Duodenal mucosa (tissue), 2 donors: ENCODE results near the gene ZYG11A.
"Not testable (repeated sequence)": the region's sequence is repeated elsewhere in the genome, so short reads cannot be mapped to it uniquely, and the experiment has no call there.

Source experiments
- H3K27ac ChIP-seq: one replicate; pipeline ENCODE4 v1.7.0; 2013; ENCODE audit warnings: low read depth, low read length
- H3K27me3 ChIP-seq, 2 donors: one replicate each; pipeline ENCODE4 v1.7.0; 2013; ENCODE audit warnings: low read length in 2 of 2, control low read depth in 1 of 2; ENCODE audit not compliant: insufficient read depth in 2 of 2, control insufficient read depth in 1 of 2
- H3K36me3 ChIP-seq, 2 donors: one replicate each; pipeline ENCODE4 v1.7.0; 2013; ENCODE audit warnings: low read length in 2 of 2, control low read depth in 1 of 2; ENCODE audit not compliant: insufficient read depth in 2 of 2, control insufficient read depth in 1 of 2
- H3K4me1 ChIP-seq, 2 donors: one replicate each; pipeline ENCODE4 v1.7.0; 2013; ENCODE audit warnings: low read length in 2 of 2, control low read depth in 1 of 2; ENCODE audit not compliant: insufficient read depth in 2 of 2, control insufficient read depth in 1 of 2
- H3K4me3 ChIP-seq, 2 donors: one replicate each; pipeline ENCODE4 v1.7.0; 2013; ENCODE audit warnings: low read length in 2 of 2, low read depth in 1 of 2
- H3K9ac ChIP-seq, 2 donors: one replicate each; pipeline ENCODE4 v1.7.0; 2013; ENCODE audit warnings: low read length in 2 of 2, low read depth in 1 of 2
- H3K9me3 ChIP-seq, 2 donors: one replicate each; pipeline ENCODE4 v1.7.0; 2013; ENCODE audit warnings: low read length in 2 of 2, control low read depth in 1 of 2; ENCODE audit not compliant: control insufficient read depth in 1 of 2

ZYG11A gene

GRCh38 chr1:52836035-52836434, 6.5 kb upstream of the ZYG11A start:
- H3K9ac ChIP-seq = no peak overlapping the region
- no peaks in the 10 kb centered on the region for H3K27me3 ChIP-seq
- H3K4me1 ChIP-seq = no peaks in the 10 kb centered on the region
- no peak overlapping the region for H3K4me3 ChIP-seq
- no peak overlapping the region for H3K27ac ChIP-seq
- no peaks in the 10 kb centered on the region for H3K9me3 ChIP-seq
- no peaks in the 10 kb centered on the region for H3K36me3 ChIP-seq

- not testable (repeated sequence) for H3K4me3 ChIP-seq, H3K27ac ChIP-seq, H3K36me3 ChIP-seq, H3K4me1 ChIP-seq, H3K27me3 ChIP-seq, H3K9ac ChIP-seq, H3K9me3 ChIP-seq
These were observed 3.4 kb upstream of the ZYG11A start for GRCh38 chr1:52839175-52839574.

GRCh38 chr1:52845119-52845518, 2.6 kb downstream of the ZYG11A start:
- H3K4me3 ChIP-seq, H3K27me3 ChIP-seq, H3K9me3 ChIP-seq, H3K36me3 ChIP-seq, H3K4me1 ChIP-seq, H3K9ac ChIP-seq, H3K27ac ChIP-seq: not testable (repeated sequence)

GRCh38 chr1:52848423-52848822, 5.9 kb downstream of the ZYG11A start:
- H3K27me3 ChIP-seq = peaks cover under 1 to 4% of the 10 kb centered on the region in 2 donors
- no peak overlapping the region for H3K27ac ChIP-seq
- H3K9me3 ChIP-seq = no peaks in the 10 kb centered on the region
- H3K36me3 ChIP-seq = no peaks in the 10 kb centered on the region
- no peak overlapping the region for H3K4me3 ChIP-seq
- peaks cover 0 to under 1% of the 10 kb centered on the region in 2 donors for H3K4me1 ChIP-seq
- H3K9ac ChIP-seq = no peak overlapping the region

- H3K27ac ChIP-seq = no peak overlapping the region
- no peaks in the 10 kb centered on the region for H3K9me3 ChIP-seq
- H3K4me1 ChIP-seq = no peaks in the 10 kb centered on the region
- H3K36me3 ChIP-seq = no peaks in the 10 kb centered on the region
- no peak overlapping the region for H3K4me3 ChIP-seq
- H3K27me3 ChIP-seq = no peaks in the 10 kb centered on the region
- H3K9ac ChIP-seq = no peak overlapping the region
These were observed 8.4 kb downstream of the ZYG11A start for GRCh38 chr1:52850951-52851350.

GRCh38 chr1:52852854-52853253, 10.3 kb downstream of the ZYG11A start:
- no peaks in the 10 kb centered on the region for H3K27me3 ChIP-seq

GRCh38 chr1:52855584-52855983, 13.0 kb downstream of the ZYG11A start:
- Histone ChIP-seq H3K27me3 (no peaks in the 10 kb centered on the region), H3K4me3 (no peak overlapping the region), H3K27ac (no peak overlapping the region), H3K9ac (no peak overlapping the region), H3K36me3 (no peaks in the 10 kb centered on the region), H3K4me1 (no peaks in the 10 kb centered on the region), H3K9me3 (no peaks in the 10 kb centered on the region)

More at GRCh38 chr1:52852854-52853253, 10.3 kb downstream of the ZYG11A start:
- Histone ChIP-seq H3K4me3 (no peak overlapping the region), H3K36me3 (no peaks in the 10 kb centered on the region), H3K27ac (no peak overlapping the region), H3K9me3 (no peaks in the 10 kb centered on the region), H3K9ac (no peak overlapping the region), H3K4me1 (no peaks in the 10 kb centered on the region)

GRCh38 chr1:52856026-52856425, 13.5 kb downstream of the ZYG11A start:
- no peak overlapping the region for H3K4me3 ChIP-seq
- H3K27ac ChIP-seq = no peak overlapping the region
- no peaks in the 10 kb centered on the region for H3K4me1 ChIP-seq
- H3K9ac ChIP-seq = no peak overlapping the region
- H3K36me3 ChIP-seq = no peaks in the 10 kb centered on the region
- H3K27me3 ChIP-seq = no peaks in the 10 kb centered on the region
- no peaks in the 10 kb centered on the region for H3K9me3 ChIP-seq

GRCh38 chr1:52857443-52857842, 14.9 kb downstream of the ZYG11A start:
- H3K9me3 ChIP-seq = no peaks in the 10 kb centered on the region
- no peak overlapping the region for H3K9ac ChIP-seq
- no peaks in the 10 kb centered on the region for H3K36me3 ChIP-seq
- no peaks in the 10 kb centered on the region for H3K4me1 ChIP-seq
- H3K4me3 ChIP-seq = no peak overlapping the region
- no peak overlapping the region for H3K27ac ChIP-seq
- H3K27me3 ChIP-seq = no peaks in the 10 kb centered on the region

GRCh38 chr1:52862666-52863458, 20.3 kb downstream of the ZYG11A start:
- H3K27me3 ChIP-seq = no peaks in the 10 kb centered on the region
- H3K9ac ChIP-seq = no peak overlapping the region
- no peaks in the 10 kb centered on the region for H3K9me3 ChIP-seq
- H3K4me1 ChIP-seq = peaks cover 0 to 5% of the 10 kb centered on the region in 2 donors
- H3K27ac ChIP-seq = no peak overlapping the region
- no peak overlapping the region for H3K4me3 ChIP-seq
- no peaks in the 10 kb centered on the region for H3K36me3 ChIP-seq
